GM18511 (cell line): ENCODE results near the gene TRABD2B.

Experiments used
- ATAC-seq: cut with Tn5 transposase; IDR thresholded peaks from one replicate; pipeline ENCODE4 v1.9.1; 2021; ENCODE audit warnings: mild to moderate bottlenecking, moderate library complexity; ENCODE audit not compliant: unreplicated experiment

Gene TRABD2B

GRCh38 chr1:47745715-47746609 lies 251.2 kb downstream of the TRABD2B start:
- no peak for ATAC-seq

DNA sequence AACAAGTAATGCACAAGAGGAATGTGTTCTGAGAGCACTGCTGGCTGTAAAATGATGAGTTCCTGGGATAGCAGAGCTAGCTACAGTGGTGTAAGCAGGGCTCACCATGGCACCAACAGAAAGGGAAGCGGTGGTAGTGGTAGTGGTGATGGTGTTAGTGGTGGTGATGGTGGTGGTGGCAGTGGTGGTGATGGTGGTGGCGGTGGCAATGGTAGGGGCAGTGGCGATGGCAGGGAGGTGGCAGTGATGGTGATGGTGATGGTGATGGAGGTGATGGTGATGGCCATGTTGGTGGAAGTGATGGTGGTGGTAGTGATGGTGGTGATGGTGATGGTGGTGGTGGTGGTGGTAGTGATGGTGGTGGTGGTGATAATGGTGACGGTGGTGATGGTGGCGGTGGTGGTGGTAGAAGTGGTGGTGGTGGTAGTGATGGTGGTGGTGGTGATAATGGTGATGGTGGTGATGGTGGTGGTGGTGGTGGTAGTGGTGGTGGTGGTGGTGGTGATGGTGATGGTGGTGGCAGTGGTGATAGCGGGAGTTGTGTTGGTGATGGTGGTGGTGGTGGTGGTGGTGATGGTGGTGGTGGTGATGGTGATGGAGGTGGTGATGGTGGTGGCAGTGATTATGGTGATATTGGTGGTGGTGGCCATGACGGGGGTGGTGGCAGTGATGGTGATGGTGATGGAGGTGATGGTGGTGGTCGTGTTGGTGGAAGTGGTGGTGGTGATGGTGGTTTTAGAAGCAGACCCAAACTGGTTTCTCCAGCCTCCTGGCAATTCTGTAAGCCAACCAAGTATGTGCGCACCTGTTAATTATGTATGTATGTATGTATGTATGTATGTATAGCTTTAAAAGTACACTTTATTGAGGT lies 254.1 kb downstream of the TRABD2B start:
- no peak for ATAC-seq

- ATAC-seq = no peak
These were observed 258.5 kb downstream of the TRABD2B start for GRCh38 chr1:47738560-47739182.

GRCh38 chr1:47732489-47732888 lies 264.7 kb downstream of the TRABD2B start:
- no peak for ATAC-seq

- ATAC-seq = no peak
These were observed 265.5 kb downstream of the TRABD2B start for GRCh38 chr1:47731730-47732129.

- no peak for ATAC-seq
These were observed 267.5 kb downstream of the TRABD2B start for GRCh38 chr1:47729685-47730084.

GRCh38 chr1:47727697-47728085 lies 269.5 kb downstream of the TRABD2B start:
- ATAC-seq = no peak

DNA sequence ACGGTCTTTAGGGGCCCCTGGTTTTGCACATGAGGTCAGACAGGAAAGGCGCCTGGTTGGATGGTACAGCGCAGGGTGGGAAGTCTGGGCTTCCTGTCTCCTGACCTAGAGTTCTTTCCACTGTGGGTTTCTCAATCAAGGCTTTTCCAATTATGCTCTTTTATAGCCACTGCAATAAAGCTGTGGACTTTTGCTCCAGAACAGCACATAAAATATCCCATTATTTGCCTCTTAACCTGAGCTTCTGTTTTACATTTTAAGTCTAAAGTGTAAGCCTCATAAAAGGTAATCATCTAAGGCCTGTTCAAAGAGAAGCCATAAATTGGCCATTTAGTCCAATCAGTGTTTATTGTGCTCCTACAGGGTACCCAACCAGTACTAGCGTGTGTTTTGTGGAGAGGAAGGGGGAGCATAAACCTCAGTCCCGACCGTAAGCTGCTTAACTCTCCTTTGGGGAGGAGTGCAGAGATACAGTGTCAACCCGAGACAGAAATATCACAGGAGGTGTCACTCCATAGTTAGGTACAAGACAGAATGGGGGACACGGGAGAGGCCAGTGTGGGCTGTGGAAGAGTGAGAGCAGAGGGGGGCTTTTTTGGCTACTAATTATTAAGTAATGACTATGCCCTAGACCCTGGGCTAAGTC lies 270.0 kb downstream of the TRABD2B start:
- no peak for ATAC-seq

DNA sequence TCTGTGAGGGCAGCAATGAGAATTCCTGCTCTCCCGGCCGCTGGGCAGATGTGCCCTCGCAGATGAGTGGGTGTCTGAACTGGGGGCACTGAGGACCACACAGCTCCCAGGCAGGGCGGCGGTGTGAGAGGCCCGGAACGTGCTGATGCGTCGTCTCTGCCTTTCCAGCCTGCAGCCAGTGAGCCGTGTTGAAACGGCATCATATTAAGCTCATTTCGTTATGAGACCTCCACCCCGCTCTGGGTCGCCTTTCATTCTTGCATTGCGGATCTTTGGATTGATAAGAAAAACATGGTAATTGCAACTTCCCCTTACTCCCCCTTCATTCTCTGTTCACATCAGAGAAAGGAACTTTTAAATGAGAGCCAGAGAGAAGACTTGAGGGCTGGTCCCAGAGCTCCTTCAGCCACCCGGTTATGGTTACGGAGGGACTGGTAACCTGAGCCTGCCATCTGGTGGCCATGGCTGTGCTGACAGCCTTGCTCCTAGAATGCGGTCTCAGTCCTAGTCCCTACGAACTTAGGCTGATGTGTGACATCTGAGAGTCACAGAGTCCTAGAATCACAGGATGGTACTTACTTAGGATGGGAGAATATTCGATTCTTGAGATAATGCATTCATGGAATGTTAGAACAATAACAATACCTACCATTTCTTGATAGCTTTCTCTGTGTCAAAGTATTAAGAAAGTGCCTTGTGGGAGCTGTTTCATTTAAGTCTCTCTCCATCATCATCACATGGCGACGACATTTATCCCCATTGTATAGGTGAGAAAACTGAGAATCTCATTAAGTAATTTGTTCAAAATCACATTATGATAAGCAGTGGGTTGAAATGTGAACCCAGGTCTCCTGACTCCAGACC lies 271.0 kb downstream of the TRABD2B start:
- ATAC-seq = peak; percentile 96

DNA sequence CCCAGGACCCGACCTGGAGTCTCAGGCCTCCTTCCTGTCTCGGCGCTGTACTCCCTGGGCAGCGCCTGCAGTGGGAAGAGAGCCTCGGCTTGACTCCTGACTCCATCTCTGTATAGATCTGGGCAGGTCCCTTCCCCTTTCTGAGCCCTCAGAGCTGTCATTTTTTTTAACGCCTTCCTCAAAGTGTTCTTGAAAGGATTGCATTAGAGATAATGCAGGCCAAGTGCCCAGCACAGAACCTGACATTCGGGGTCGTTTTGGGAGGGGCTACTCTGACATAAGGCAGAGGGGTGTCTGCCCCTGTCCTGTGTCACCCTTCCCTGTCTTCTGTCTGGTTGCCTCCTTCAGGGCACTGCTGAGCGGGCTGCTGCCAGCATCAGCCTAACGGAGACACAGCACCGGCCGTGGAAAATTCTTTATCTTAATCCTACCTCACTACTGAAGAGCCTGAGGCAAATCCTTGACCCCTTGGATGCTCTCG lies 271.6 kb downstream of the TRABD2B start:
- no peak for ATAC-seq

- no peak for ATAC-seq
These were observed 272.1 kb downstream of the TRABD2B start for GRCh38 chr1:47725000-47725473.

DNA sequence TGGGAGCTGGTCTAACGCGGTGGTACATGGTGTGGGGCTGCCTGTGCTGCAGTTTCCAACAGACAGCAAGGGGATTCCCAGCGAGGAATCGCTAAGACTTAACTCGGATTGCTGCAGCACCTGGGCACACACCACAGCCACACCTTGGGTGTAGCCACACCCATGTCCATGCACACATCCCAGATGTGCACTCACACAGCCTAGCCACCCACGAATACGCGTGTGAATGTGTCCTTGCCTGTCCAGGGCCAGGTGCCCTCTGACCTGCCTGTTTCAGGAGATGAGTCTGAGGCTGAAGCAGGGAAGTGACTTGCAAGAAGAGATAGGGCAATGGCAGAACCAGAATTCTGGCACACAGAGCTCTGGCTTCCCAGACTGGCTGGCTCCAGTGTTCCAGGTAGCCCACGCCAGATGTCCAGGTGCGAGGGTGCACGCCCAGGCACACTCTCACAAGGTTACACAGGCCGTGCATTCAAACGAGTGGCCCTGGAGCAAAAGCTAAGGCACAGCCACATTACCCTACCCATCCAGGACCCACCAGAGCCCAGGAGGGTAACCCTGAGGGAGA lies 272.7 kb downstream of the TRABD2B start:
- ATAC-seq = no peak

- ATAC-seq = no peak
These were observed 274.1 kb downstream of the TRABD2B start for GRCh38 chr1:47722909-47723580.

GRCh38 chr1:47722101-47722500 lies 275.1 kb downstream of the TRABD2B start:
- ATAC-seq = no peak

GRCh38 chr1:47720111-47720510 lies 277.1 kb downstream of the TRABD2B start:
- no peak for ATAC-seq

DNA sequence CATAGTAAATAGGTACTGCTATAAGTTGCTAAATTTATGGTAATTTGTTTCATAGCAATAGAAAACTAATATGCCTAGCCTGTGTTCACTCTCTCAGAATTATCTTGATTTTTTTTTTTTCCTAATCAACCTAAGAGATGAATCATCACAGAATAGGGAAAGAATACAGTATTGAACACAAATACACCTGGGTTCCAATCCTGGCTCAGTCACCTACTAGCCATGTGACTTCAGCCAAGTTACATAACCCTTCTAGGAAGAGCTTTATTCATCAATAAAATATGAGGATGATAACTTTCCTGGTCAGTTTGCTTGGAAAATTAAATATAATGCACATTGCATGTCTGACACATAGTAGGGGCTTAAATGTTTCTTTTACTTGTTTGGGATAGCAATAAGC lies 279.8 kb downstream of the TRABD2B start:
- no peak for ATAC-seq

DNA sequence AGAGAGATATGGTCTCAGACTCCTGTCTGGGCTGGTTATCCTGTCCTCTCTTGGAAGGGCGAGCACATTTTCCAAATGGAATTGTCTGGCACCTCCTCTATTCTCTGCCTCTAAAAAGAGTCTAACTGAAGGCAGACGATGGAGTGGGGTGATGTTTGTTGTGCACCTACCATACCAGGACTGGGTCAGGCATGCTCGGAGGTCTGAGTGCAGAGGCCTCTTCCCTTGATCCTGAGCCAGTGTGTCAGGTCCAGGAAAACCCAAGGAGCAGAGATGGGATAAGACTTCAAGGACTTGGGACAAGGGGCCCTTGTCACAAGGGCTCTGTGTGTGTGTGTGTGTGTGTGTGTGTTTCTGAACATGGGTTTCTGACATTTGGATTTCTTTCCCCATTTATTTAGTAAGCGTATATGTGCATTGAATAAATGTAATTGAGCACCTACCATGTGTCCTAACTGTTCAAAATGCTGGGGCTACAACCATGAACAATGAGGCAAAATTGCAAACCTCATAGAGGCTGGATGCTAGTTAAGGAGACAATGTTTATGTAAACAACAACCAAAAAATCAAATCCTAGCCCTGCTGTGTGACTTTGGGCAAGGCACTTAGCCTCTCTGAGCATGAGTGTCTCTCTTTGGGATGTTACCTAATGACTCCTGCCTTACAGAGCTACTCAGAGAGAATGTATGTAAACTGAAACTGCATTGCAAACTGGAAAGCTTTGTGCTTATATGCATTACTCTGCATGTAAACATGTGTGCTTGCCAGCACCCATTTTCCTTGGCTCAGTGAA lies 283.0 kb downstream of the TRABD2B start:
- ATAC-seq = no peak

- no peak for ATAC-seq
These were observed 283.7 kb downstream of the TRABD2B start for GRCh38 chr1:47713333-47713953.
